ENCODE results near the gene ZBTB8B.
A peak's percentile ranks its signal among the peaks of the same experiment; 100 is the strongest.
"Not testable (repeated sequence)": the region's sequence is repeated elsewhere in the genome, so short reads cannot be mapped to it uniquely, and the experiment has no call there.

The ZBTB8B gene

GRCh38 chr1:32464716-32465577 is at the start of gene ZBTB8B:
Gene ZBTB8B (plus strand): TSS chr1:32465072. CDS start chr1:32470625, 5,553 bp downstream.
- H3K9ac ChIP-seq (ENCODE audit: low read depth, low read length): peak within 1 kb of the TSS; percentile 87; the same call in 1 of the 2 replicates
- H3K27me3 ChIP-seq (ENCODE audit: insufficient read depth, low read length): 0 out of 2 replicates have a peak, but pooled peaks cover 6% of the 10 kb centered on the region
- H3K27ac ChIP-seq (ENCODE audit: low read length): no peak within 1 kb of the TSS
- no peaks in the 10 kb centered on the region for H3K36me3 ChIP-seq (ENCODE audit: insufficient read depth, low read depth, low read length)
- H3K4me1 ChIP-seq (ENCODE audit: insufficient read depth, low read length): no peaks in the 10 kb centered on the region
- peak within 1 kb of the TSS; percentile 90 for H3K4me3 ChIP-seq (ENCODE audit: low read length)
- H3K9me3 ChIP-seq (ENCODE audit: insufficient read depth, low read depth, low read length): no peaks in the 10 kb centered on the region

- no peaks in the 10 kb centered on the region for H3K4me1 ChIP-seq (ENCODE audit: insufficient read depth, low read length)
Observed at GRCh38 chr1:32421775-32422174, 43.1 kb upstream of the ZBTB8B start.

GRCh38 chr1:32426489-32427255 is 38.2 kb upstream of the ZBTB8B start:
- H3K27me3 ChIP-seq (ENCODE audit: insufficient read depth, low read length): no peaks in the 10 kb centered on the region
- no peak overlapping the region for H3K9ac ChIP-seq (ENCODE audit: low read depth, low read length)
- H3K4me3 ChIP-seq (ENCODE audit: low read length): no peak overlapping the region
- H3K36me3 ChIP-seq (ENCODE audit: insufficient read depth, low read depth, low read length): no peaks in the 10 kb centered on the region
- H3K27ac ChIP-seq (ENCODE audit: low read length): no peak overlapping the region
- peaks cover 8% of the 10 kb centered on the region; the same call in 1 of the 2 replicates for H3K4me1 ChIP-seq (ENCODE audit: insufficient read depth, low read length)
- H3K9me3 ChIP-seq (ENCODE audit: insufficient read depth, low read depth, low read length): no peaks in the 10 kb centered on the region

More at GRCh38 chr1:32421775-32422174, 43.1 kb upstream of the ZBTB8B start:
- no peak overlapping the region for H3K4me3 ChIP-seq (ENCODE audit: low read length)
- H3K9ac ChIP-seq (ENCODE audit: low read depth, low read length): no peak overlapping the region
- H3K27me3 ChIP-seq (ENCODE audit: insufficient read depth, low read length): no peaks in the 10 kb centered on the region
- H3K36me3 ChIP-seq (ENCODE audit: insufficient read depth, low read depth, low read length): no peaks in the 10 kb centered on the region
- H3K27ac ChIP-seq (ENCODE audit: low read length): no peak overlapping the region
- H3K9me3 ChIP-seq (ENCODE audit: insufficient read depth, low read depth, low read length): 0 out of 2 replicates have a peak, but pooled peaks cover 4% of the 10 kb centered on the region

GRCh38 chr1:32427264-32427963 is 37.5 kb upstream of the ZBTB8B start:
- no peaks in the 10 kb centered on the region for H3K27me3 ChIP-seq (ENCODE audit: insufficient read depth, low read length)
- H3K4me1 ChIP-seq (ENCODE audit: insufficient read depth, low read length): peaks cover 13% of the 10 kb centered on the region; the same call in 1 of the 2 replicates
- H3K9ac ChIP-seq (ENCODE audit: low read depth, low read length): no peak overlapping the region
- H3K4me3 ChIP-seq (ENCODE audit: low read length): no peak overlapping the region
- no peak overlapping the region for H3K27ac ChIP-seq (ENCODE audit: low read length)
- no peaks in the 10 kb centered on the region for H3K36me3 ChIP-seq (ENCODE audit: insufficient read depth, low read depth, low read length)
- no peaks in the 10 kb centered on the region for H3K9me3 ChIP-seq (ENCODE audit: insufficient read depth, low read depth, low read length)

GRCh38 chr1:32431736-32432400 is 33.0 kb upstream of the ZBTB8B start:
- Histone ChIP-seq H3K4me3 (ENCODE audit: low read length) (no peak overlapping the region), H3K4me1 (ENCODE audit: insufficient read depth, low read length) (peaks cover 13% of the 10 kb centered on the region; the same call in 1 of the 2 replicates), H3K27ac (ENCODE audit: low read length) (no peak overlapping the region), H3K9ac (ENCODE audit: low read depth, low read length) (no peak overlapping the region), H3K36me3 (ENCODE audit: insufficient read depth, low read depth, low read length) (no peaks in the 10 kb centered on the region), H3K9me3 (ENCODE audit: insufficient read depth, low read depth, low read length) (no peaks in the 10 kb centered on the region), H3K27me3 (ENCODE audit: insufficient read depth, low read length) (no peaks in the 10 kb centered on the region)

- Histone ChIP-seq H3K4me1 (ENCODE audit: insufficient read depth, low read length) (peaks cover 10% of the 10 kb centered on the region; the same call in 1 of the 2 replicates), H3K27me3 (ENCODE audit: insufficient read depth, low read length) (no peaks in the 10 kb centered on the region), H3K27ac (ENCODE audit: low read length) (peak overlapping the region; percentile 68), H3K36me3 (ENCODE audit: insufficient read depth, low read depth, low read length) (no peaks in the 10 kb centered on the region), H3K9ac (ENCODE audit: low read depth, low read length) (peak overlapping the region; percentile 71), H3K4me3 (ENCODE audit: low read length) (peak overlapping the region; percentile 46), H3K9me3 (ENCODE audit: insufficient read depth, low read depth, low read length) (peaks cover 9% of the 10 kb centered on the region)
Observed at GRCh38 chr1:32438136-32438535, 26.7 kb upstream of the ZBTB8B start.

- not testable (repeated sequence) for H3K27ac ChIP-seq (ENCODE audit: low read length); H3K27me3 ChIP-seq (ENCODE audit: insufficient read depth, low read length); H3K4me3 ChIP-seq (ENCODE audit: low read length); H3K36me3 ChIP-seq (ENCODE audit: insufficient read depth, low read depth, low read length); H3K9me3 ChIP-seq (ENCODE audit: insufficient read depth, low read depth, low read length)
- Histone ChIP-seq H3K4me1 (ENCODE audit: insufficient read depth, low read length) (peaks cover 16% of the 10 kb centered on the region; the same call in 1 of the 2 replicates), H3K9ac (ENCODE audit: low read depth, low read length) (peak overlapping the region; percentile 19; the same call in 1 of the 2 replicates)
Observed at GRCh38 chr1:32438777-32439176, 26.1 kb upstream of the ZBTB8B start.

GRCh38 chr1:32441467-32441866 is 23.4 kb upstream of the ZBTB8B start:
- not testable (repeated sequence) for H3K9me3 ChIP-seq (ENCODE audit: insufficient read depth, low read depth, low read length); H3K27me3 ChIP-seq (ENCODE audit: insufficient read depth, low read length); H3K27ac ChIP-seq (ENCODE audit: low read length); H3K4me3 ChIP-seq (ENCODE audit: low read length); H3K36me3 ChIP-seq (ENCODE audit: insufficient read depth, low read depth, low read length); H3K9ac ChIP-seq (ENCODE audit: low read depth, low read length)
- peaks cover 31% of the 10 kb centered on the region for H3K4me1 ChIP-seq (ENCODE audit: insufficient read depth, low read length)

- Histone ChIP-seq H3K36me3 (ENCODE audit: insufficient read depth, low read depth, low read length) (no peaks in the 10 kb centered on the region), H3K4me1 (ENCODE audit: insufficient read depth, low read length) (peaks cover 32% of the 10 kb centered on the region), H3K27ac (ENCODE audit: low read length) (peak overlapping the region; percentile 76), H3K9ac (ENCODE audit: low read depth, low read length) (peak overlapping the region; percentile 83; the same call in 1 of the 2 replicates), H3K27me3 (ENCODE audit: insufficient read depth, low read length) (no peaks in the 10 kb centered on the region), H3K4me3 (ENCODE audit: low read length) (peak overlapping the region; percentile 31; the same call in 1 of the 2 replicates), H3K9me3 (ENCODE audit: insufficient read depth, low read depth, low read length) (peaks cover 11% of the 10 kb centered on the region; the same call in 1 of the 2 replicates)
Observed at GRCh38 chr1:32447469-32448185, 17.2 kb upstream of the ZBTB8B start.

GRCh38 chr1:32448186-32448772 is 16.6 kb upstream of the ZBTB8B start:
- H3K27ac ChIP-seq (ENCODE audit: low read length); H3K36me3 ChIP-seq (ENCODE audit: insufficient read depth, low read depth, low read length); H3K27me3 ChIP-seq (ENCODE audit: insufficient read depth, low read length): not testable (repeated sequence)
- Histone ChIP-seq H3K9ac (ENCODE audit: low read depth, low read length) (peak overlapping the region; percentile 83; the same call in 1 of the 2 replicates), H3K4me1 (ENCODE audit: insufficient read depth, low read length) (peaks cover 29% of the 10 kb centered on the region), H3K4me3 (ENCODE audit: low read length) (peak overlapping the region; percentile 31; the same call in 1 of the 2 replicates), H3K9me3 (ENCODE audit: insufficient read depth, low read depth, low read length) (peaks cover 11% of the 10 kb centered on the region; the same call in 1 of the 2 replicates)

Data from iPS-20b (cell line).